ENCODE data around the gene NELL2.

The NELL2 gene

GRCh38 chr12:44589697-44590096 is 286.4 kb downstream of the NELL2 start:
- DNase-seq, result no peak

- DNase-seq, result no peak
These were observed 287.5 kb downstream of the NELL2 start for GRCh38 chr12:44588651-44589050.

- no peak for DNase-seq
These were observed 291.5 kb downstream of the NELL2 start for GRCh38 chr12:44584625-44585024.

GRCh38 chr12:44582521-44582920 is 293.6 kb downstream of the NELL2 start:
- no peak for DNase-seq

- no peak for DNase-seq
These were observed 294.4 kb downstream of the NELL2 start for GRCh38 chr12:44581642-44582242.

- DNase-seq, result no peak
These were observed 301.5 kb downstream of the NELL2 start for GRCh38 chr12:44574586-44574985.

- DNase-seq, result no peak
These were observed 302.4 kb downstream of the NELL2 start for GRCh38 chr12:44573723-44574122.

GRCh38 chr12:44571006-44571550 is 305.0 kb downstream of the NELL2 start:
- DNase-seq, result no peak

GRCh38 chr12:44570036-44570583 is 306.0 kb downstream of the NELL2 start:
- DNase-seq, result no peak

GRCh38 chr12:44565163-44565562 is 311.0 kb downstream of the NELL2 start:
- DNase-seq, result no peak

- no peak for DNase-seq
These were observed 312.6 kb downstream of the NELL2 start for GRCh38 chr12:44563486-44563885.

- DNase-seq, result no peak
These were observed 317.6 kb downstream of the NELL2 start for GRCh38 chr12:44558340-44559100.

GRCh38 chr12:44555454-44555853 is 320.7 kb downstream of the NELL2 start:
- DNase-seq, result no peak

- DNase-seq, result no peak
These were observed 324.5 kb downstream of the NELL2 start for GRCh38 chr12:44551631-44552030.

GRCh38 chr12:44550377-44550776 is 325.7 kb downstream of the NELL2 start:
- DNase-seq, result no peak

- no peak for DNase-seq
These were observed 330.1 kb downstream of the NELL2 start for GRCh38 chr12:44546060-44546459.

- no peak for DNase-seq
These were observed 332.1 kb downstream of the NELL2 start for GRCh38 chr12:44544018-44544417.

GRCh38 chr12:44542716-44543115 is 333.4 kb downstream of the NELL2 start:
- no peak for DNase-seq

GRCh38 chr12:44537354-44537753 is 338.8 kb downstream of the NELL2 start:
- DNase-seq, result no peak

GRCh38 chr12:44532940-44533339 is 343.2 kb downstream of the NELL2 start:
- DNase-seq, result no peak

- no peak for DNase-seq
These were observed 344.7 kb downstream of the NELL2 start for GRCh38 chr12:44531320-44531971.

GRCh38 chr12:44526655-44527182 is 349.4 kb downstream of the NELL2 start:
- DNase-seq, result no peak

All from NCI-H748 treated with DMSO at 0.1 percent for 48 hours (cell line).